Measurements from ENCODE around the gene ABCC2. TPM values are rescaled to one million over a fixed set of nuclear protein-coding genes. Genes with fewer than 3 reads are reported as not detected.

Gene ABCC2
- total and polyA plus RNA-seq, 2 of the 4 experiments (the other 2 are of a cell fraction) = 0.21 to 0.36 TPM

- no CpG with 5 or more reads among the region's 3 CpGs for WGBS, 2 experiments (ENCODE audit: extremely low coverage in 2 of 2, insufficient read length in 1 of 2)
- H4K5ac ChIP-seq (ENCODE audit: low read depth, low read length) = no peak overlapping the region
- no peak overlapping the region for H3K9ac ChIP-seq (ENCODE audit: low read depth, low read length)
- ChIA-PET CTCF (no interaction called here), POLR2A (ENCODE audit: unreplicated experiment) (no interaction called here)
- no peaks in the 10 kb centered on the region for H3K9me3 ChIP-seq (ENCODE audit: control insufficient read depth, insufficient read depth, low read length)
- DNase-seq (no peak), ATAC-seq (ENCODE audit: low read depth) (no peak)
- no peak overlapping the region for H3K4me2 ChIP-seq (ENCODE audit: low read depth, low read length)
- H2AK5ac ChIP-seq (ENCODE audit: low read depth, low read length) = no peak overlapping the region
- TF ChIP-seq RAD21 (IDR thresholded peaks at IDR 0.05; ENCODE audit: low read length) (no peak), CHD1 (IDR thresholded peaks at IDR 0.05; ENCODE audit: low read depth, low read length) (no peak), POLR2A (IDR thresholded peaks at IDR 0.05; ENCODE audit: low read depth, low read length) (no peak), USF2 (IDR thresholded peaks at IDR 0.05; ENCODE audit: low read depth, low read length) (no peak), RFX5 (IDR thresholded peaks at IDR 0.05; ENCODE audit: low read depth, low read length) (no peak), CTCF (conservative IDR thresholded peaks at IDR 0.05; ENCODE audit: low read depth, low read length) (no peak), MAFK (IDR thresholded peaks at IDR 0.05; ENCODE audit: low read depth, low read length) (peak; percentile 39; the same call in 1 of the 2 replicates)
- H3K4ac ChIP-seq (ENCODE audit: low read depth, low read length) = no peak overlapping the region
- intact Hi-C loops (cut with micrococcal nuclease) = no loop called here
- no peak overlapping the region for H2AFZ ChIP-seq (replicated peaks; ENCODE audit: low read length, poor library complexity)
- no peak overlapping the region for H3K23ac ChIP-seq (ENCODE audit: low read depth, low read length)
- H4K20me1 ChIP-seq (ENCODE audit: insufficient read depth, low read length) = no peaks in the 10 kb centered on the region
- H3K27ac ChIP-seq (ENCODE audit: insufficient read depth, low read length) = no peak overlapping the region
- H3K14ac ChIP-seq (replicated peaks; ENCODE audit: low read depth, low read length) = no peak overlapping the region
- peaks cover 2% of the 10 kb centered on the region for H3K4me1 ChIP-seq (ENCODE audit: control insufficient read depth, insufficient read depth, low read length)
- H2AK9ac ChIP-seq (replicated peaks; ENCODE audit: low read depth, low read length, poor library complexity) = no peak overlapping the region
- no peak overlapping the region for H2BK15ac ChIP-seq (ENCODE audit: low read depth, low read length)
- in situ Hi-C loops (cut with MboI; ENCODE audit: low sequenced_read_pairs) = no loop called here
- H3K56ac ChIP-seq (ENCODE audit: extremely low read depth, insufficient read depth, low read length) = no peak overlapping the region
- H2BK120ac ChIP-seq (ENCODE audit: low read depth, low read length) = no peak overlapping the region
- BruUV-seq (replicated peaks) = no TSS peak
- dilution Hi-C loops (cut with HindIII; ENCODE audit: low sequenced_read_pairs, unreplicated experiment) = no loop called here
- H2BK20ac ChIP-seq (ENCODE audit: low read depth, low read length) = no peak overlapping the region
- H4K8ac ChIP-seq (ENCODE audit: low read depth in 2 of 2, low read length in 2 of 2) = no peak overlapping the region
- no peaks in the 10 kb centered on the region for H3K79me1 ChIP-seq (ENCODE audit: low read depth in 1 of 2, low read length in 2 of 2)
- no peak overlapping the region for H3K18ac ChIP-seq (ENCODE audit: low read depth, low read length)
- no peaks in the 10 kb centered on the region for H3K27me3 ChIP-seq (ENCODE audit: control insufficient read depth, insufficient read depth, low read length)
- H3K9me1 ChIP-seq (ENCODE audit: insufficient read depth, low read length) = 0 out of 2 replicates have a peak, but pooled peaks cover 3% of the 10 kb centered on the region
- no peak overlapping the region for H4K91ac ChIP-seq (ENCODE audit: insufficient read depth, low read depth, low read length)
- H2BK5ac ChIP-seq (ENCODE audit: low read depth, low read length, poor library complexity, severe bottlenecking) = no peak overlapping the region
- no peak overlapping the region for H3K4me3 ChIP-seq (ENCODE audit: insufficient read depth, low read depth, low read length)
- H3K36me3 ChIP-seq (ENCODE audit: control insufficient read depth, insufficient read depth, low read length) = no peaks in the 10 kb centered on the region
These were observed 9.4 kb downstream of the ABCC2 start for GRCh38 chr10:99791831-99792230.

Measured in IMR-90 (cell line).